Hepatocyte (in vitro differentiated cells): ENCODE results near the gene TH. TPM values are rescaled to one million over a fixed set of nuclear protein-coding genes. Genes with fewer than 3 reads are reported as not detected.

Experiments used
- DNase-seq: peaks from one replicate; pipeline ENCODE4 v3.0.0-alpha.2; 2016; ENCODE audit warnings: low spot score
- H2AFZ ChIP-seq: fragments of 200-600 bp; sonication (generic); 2 replicates; pipeline ENCODE4 v1.6.0; 2016; ENCODE audit warnings: antibody characterized with exemption, mild to moderate bottlenecking
- H3K27ac ChIP-seq: fragments of 200-600 bp; sonication (generic); 2 replicates; pipeline ENCODE4 v1.5.1; 2016; ENCODE audit warnings: mild to moderate bottlenecking
- H3K27me3 ChIP-seq: fragments of 200-600 bp; sonication (generic); 2 replicates; pipeline ENCODE4 v1.6.1; 2016
- H3K36me3 ChIP-seq: fragments of 200-600 bp; sonication (generic); replicated peaks from 2 replicates; pipeline ENCODE4 v1.5.1; 2016; ENCODE audit warnings: low read depth; ENCODE audit not compliant: insufficient read depth
- H3K4me1 ChIP-seq: fragments of 200-600 bp; sonication (generic); 2 replicates; pipeline ENCODE4 v1.5.1; 2016; ENCODE audit warnings: mild to moderate bottlenecking, moderate library complexity; ENCODE audit not compliant: insufficient read depth
- H3K4me2 ChIP-seq: fragments of 200-600 bp; sonication (generic); 2 replicates; pipeline ENCODE4 v1.6.0; 2016
- H3K4me3 ChIP-seq: fragments of 200-600 bp; sonication (generic); 2 replicates; pipeline ENCODE4 v1.5.1; 2016; ENCODE audit warnings: mild to moderate bottlenecking
- H3K79me2 ChIP-seq: fragments of 200-600 bp; sonication (generic); 2 replicates; pipeline ENCODE4 v1.6.0; 2017; ENCODE audit warnings: mild to moderate bottlenecking
- H3K9me2 ChIP-seq: fragments of 200-600 bp; sonication (generic); replicated peaks from 2 replicates; pipeline ENCODE4 v1.6.0; 2017; ENCODE audit warnings: mild to moderate bottlenecking; ENCODE audit not compliant: insufficient read depth
- H3K9me3 ChIP-seq: fragments of 200-600 bp; sonication (generic); 2 replicates; pipeline ENCODE4 v1.5.1; 2016; ENCODE audit warnings: low read depth, mild to moderate bottlenecking
- H4K20me1 ChIP-seq: fragments of 200-600 bp; sonication (generic); 2 replicates; pipeline ENCODE4 v1.6.0; 2016; ENCODE audit warnings: mild to moderate bottlenecking; ENCODE audit not compliant: insufficient read depth, poor library complexity, severe bottlenecking
- CTCF ChIP-seq: fragments of 200-600 bp; sonication (generic); IDR thresholded peaks from 2 replicates; pipeline ENCODE4 v1.5.1; 2016; ENCODE audit warnings: antibody characterized with exemption, mild to moderate bottlenecking; ENCODE audit not compliant: poor library complexity
- EZH2 ChIP-seq: fragments of 200-600 bp; sonication (generic); IDR thresholded peaks from 2 replicates; pipeline ENCODE4 v1.6.1; 2016; ENCODE audit warnings: antibody characterized with exemption, mild to moderate bottlenecking, borderline replicate concordance
- EZH2phosphoT487 ChIP-seq: fragments of 200-600 bp; sonication (generic); IDR thresholded peaks from one replicate; pipeline ENCODE4 v1.6.1; 2018; ENCODE audit warnings: antibody characterized with exemption, mild to moderate bottlenecking, low read depth, moderate library complexity; ENCODE audit not compliant: unreplicated experiment, severe bottlenecking
- WGBS: methylation state at CpG from one replicate; pipeline ENCODE4 v1.1.6; 2016; ENCODE audit warnings: low lambda C conversion rate; ENCODE audit errors: missing lambda C conversion rate; 5-methylcytosine and 5-hydroxymethylcytosine counted together
- polyA plus RNA-seq: library from polyadenylated mRNA; unstranded; fragments of >200 nt; fragmentation: Nextera tagmentation; extraction: Ambion mirVana; gene quantifications from 2 replicates; pipeline ENCODE4 v1.2.1, GENCODE V29; 2016
- total RNA-seq: library from RNA; depleted of rRNA; stranded (reverse); fragments of >200 nt; gene quantifications from 2 replicates; pipeline ENCODE4 v1.2.3, GENCODE V29; 2014

Gene TH
- total and polyA plus RNA-seq, 2 experiments from 2014 or later, result 2.6 to 15.3 TPM

- peak overlapping the region; percentile 50 for H3K27ac ChIP-seq
- H3K27me3 ChIP-seq, result no peaks in the 10 kb centered on the region
- no peak overlapping the region for H3K4me3 ChIP-seq
- H3K9me3 ChIP-seq, result no peaks in the 10 kb centered on the region
- no peaks in the 10 kb centered on the region for H4K20me1 ChIP-seq
- DNase-seq, result no peak
- peak overlapping the region; percentile 45 for H3K4me2 ChIP-seq
- WGBS, result 89% methylated on average over 21 of the region's 21 CpGs
- H3K36me3 ChIP-seq, result no peaks in the 10 kb centered on the region
- TF ChIP-seq EZH2, result no peak
- TF ChIP-seq CTCF, result no peak
- TF ChIP-seq EZH2phosphoT487, result no peak
- H3K4me1 ChIP-seq, result peaks cover 26% of the 10 kb centered on the region
- H3K79me2 ChIP-seq, result no peaks in the 10 kb centered on the region
- no peak overlapping the region for H2AFZ ChIP-seq
- no peaks in the 10 kb centered on the region for H3K9me2 ChIP-seq
These were observed 50.1 kb downstream of the TH start for GRCh38 chr11:2121227-2122130.

GRCh38 chr11:2120359-2121100 is 51.1 kb downstream of the TH start:
- no peaks in the 10 kb centered on the region for H3K27me3 ChIP-seq
- no peak overlapping the region for H3K4me2 ChIP-seq
- no peaks in the 10 kb centered on the region for H3K9me3 ChIP-seq
- WGBS, result 52% methylated on average over 19 of the region's 23 CpGs
- no peak overlapping the region for H3K4me3 ChIP-seq
- TF ChIP-seq EZH2, result no peak
- peak; percentile 7 for TF ChIP-seq CTCF
- TF ChIP-seq EZH2phosphoT487, result no peak
- DNase-seq, result no peak
- no peaks in the 10 kb centered on the region for H3K79me2 ChIP-seq
- no peaks in the 10 kb centered on the region for H3K9me2 ChIP-seq
- peaks cover 26% of the 10 kb centered on the region for H3K4me1 ChIP-seq
- no peaks in the 10 kb centered on the region for H4K20me1 ChIP-seq
- no peak overlapping the region for H3K27ac ChIP-seq
- no peaks in the 10 kb centered on the region for H3K36me3 ChIP-seq
- H2AFZ ChIP-seq, result no peak overlapping the region

- Histone ChIP-seq H3K79me2 (no peaks in the 10 kb centered on the region), H3K9me2 (no peaks in the 10 kb centered on the region)
These were observed 52.9 kb downstream of the TH start for GRCh38 chr11:2118677-2119076.

More at GRCh38 chr11:2118677-2119076, 52.9 kb downstream of the TH start:
- peaks cover 26% of the 10 kb centered on the region for H3K4me1 ChIP-seq
- 90% methylated on average over 4 of the region's 4 CpGs for WGBS
- no peaks in the 10 kb centered on the region for H3K27me3 ChIP-seq
- no peak for DNase-seq
- H3K9me3 ChIP-seq, result no peaks in the 10 kb centered on the region
- H3K4me3 ChIP-seq, result no peak overlapping the region
- H2AFZ ChIP-seq, result no peak overlapping the region
- TF ChIP-seq EZH2phosphoT487, result no peak
- no peak for TF ChIP-seq CTCF
- TF ChIP-seq EZH2, result no peak
- no peaks in the 10 kb centered on the region for H3K36me3 ChIP-seq
- H3K4me2 ChIP-seq, result no peak overlapping the region
- H3K27ac ChIP-seq, result no peak overlapping the region
- H4K20me1 ChIP-seq, result no peaks in the 10 kb centered on the region
